Left lung (tissue), 10 donors: ENCODE measurements around the gene MYT1. TPM values are rescaled to one million over a fixed set of nuclear protein-coding genes. Genes with fewer than 3 reads are reported as not detected.

Source experiments
- ATAC-seq: fragments of 200-7000 bp; cut with Tn5 transposase; one replicate; pipeline ENCODE4 v1.9.1; 2020; ENCODE audit warnings: moderate library complexity
- DNase-seq, 4 donors: peaks; one replicate each; pipeline ENCODE4 v3.0.0-alpha.2; 2013 to 2020
- H3K27ac ChIP-seq, 2 donors: fragments of 200-600 bp; sonication (generic) in 1 of 2; one replicate each; pipeline versions ENCODE4 v1.5.0 to v1.8.0; 2020 to 2021
- H3K27me3 ChIP-seq, 2 donors: fragments of 200-600 bp; sonication (generic) in 1 of 2; one replicate each; pipeline versions ENCODE4 v1.5.0 to v1.8.0; 2020 to 2021
- H3K36me3 ChIP-seq, 2 donors: fragments of 200-600 bp; sonication (generic) in 1 of 2; one replicate each; pipeline versions ENCODE4 v1.5.0 to v1.8.0; 2020 to 2021
- H3K4me1 ChIP-seq, 2 donors: fragments of 200-600 bp; one replicate each; pipeline ENCODE4 v1.8.0; 2021
- H3K4me3 ChIP-seq, 2 donors: fragments of 200-600 bp; sonication (generic) in 1 of 2; one replicate each; pipeline versions ENCODE4 v1.5.0 to v1.8.0; 2020 to 2021; ENCODE audit warnings: mild to moderate bottlenecking in 1 of 2
- H3K9me3 ChIP-seq, 2 donors: fragments of 200-600 bp; sonication (generic) in 1 of 2; one replicate each; pipeline versions ENCODE4 v1.5.0 to v1.8.0; 2020 to 2021
- CTCF ChIP-seq, 2 donors: fragments of 200-600 bp; sonication (generic) in 1 of 2; IDR thresholded peaks; one replicate each; pipeline versions ENCODE4 v1.5.0 to v1.8.0; 2021; ENCODE audit warnings: antibody characterized with exemption in 2 of 2
- intact Hi-C, 2 donors: fragments of 100-400 bp; cut with DNase I; formaldehyde crosslinking; loops; one replicate each; pipeline versions ENCODE4 v1.11.2 to v1.14.2; 2022
- polyA plus RNA-seq, 6 donors: library from polyadenylated mRNA; unstranded; fragments of 120-200 nt; gene quantifications; one replicate each; pipeline ENCODE4 v1.2.1, GENCODE V29; 2013; ENCODE audit not compliant: insufficient read length in 6 of 6
- total RNA-seq, 2 donors: library from RNA; stranded (reverse); fragmentation: NEBNext Ultra II Directional; extraction: Animal tissue kit (Norgen Biotek cat#: 25700); gene quantifications; one replicate each; pipeline ENCODE4 v1.2.1, GENCODE V29; 2021
- donor health status: DM: no; HTN: yes; CAD: no.
- donor health status: DM: no; HTN: no; CAD: no.

Gene MYT1
- total and polyA plus RNA-seq, 8 donors: 0.26 to 0.42 (median 0.32) TPM; not detected in 2

GRCh38 chr20:64271636-64272035 is 107.4 kb downstream of the MYT1 start:
- ATAC-seq (no peak), DNase-seq (no peak)
- intact Hi-C loops: no loop called here
- Histone ChIP-seq H3K36me3 (peaks cover 0 to 18% of the 10 kb centered on the region in 2 donors), H3K9me3 (no peaks in the 10 kb centered on the region), H3K27ac (no peak overlapping the region), H3K4me3 (no peak overlapping the region), H3K4me1 (no peaks in the 10 kb centered on the region), H3K27me3 (no peaks in the 10 kb centered on the region)
- no peak for TF ChIP-seq CTCF (IDR thresholded peaks at IDR 0.05)

DNA sequence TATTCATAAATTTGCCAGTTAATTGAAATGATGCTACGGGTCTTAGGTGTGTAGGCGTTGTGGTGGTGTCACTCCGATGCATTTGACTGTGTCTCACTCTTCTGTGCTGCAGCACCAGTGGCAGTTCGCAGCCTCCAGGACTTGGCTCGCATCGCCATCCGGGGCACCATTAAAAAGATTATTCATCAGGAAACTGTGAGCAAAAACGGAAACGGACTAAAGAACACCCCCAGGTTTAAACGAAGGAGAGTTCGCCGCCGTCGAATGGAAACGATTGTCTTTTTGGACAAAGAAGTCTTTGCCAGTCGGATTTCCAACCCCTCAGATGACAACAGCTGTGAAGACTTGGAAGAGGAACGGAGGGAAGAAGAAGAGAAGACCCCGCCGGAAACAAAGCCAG is 108.9 kb downstream of the MYT1 start:
- H3K27me3 ChIP-seq: no peaks in the 10 kb centered on the region
- H3K4me3 ChIP-seq: no peak overlapping the region
- peaks cover 0 to 15% of the 10 kb centered on the region in 2 donors for H3K36me3 ChIP-seq
- intact Hi-C loops: no loop called here
- no peak overlapping the region for H3K27ac ChIP-seq
- no peak for TF ChIP-seq CTCF (IDR thresholded peaks at IDR 0.05)
- H3K4me1 ChIP-seq: no peaks in the 10 kb centered on the region
- ATAC-seq (no peak), DNase-seq (peak in 1 of 4 donors; percentile 54)
- no peaks in the 10 kb centered on the region for H3K9me3 ChIP-seq

DNA sequence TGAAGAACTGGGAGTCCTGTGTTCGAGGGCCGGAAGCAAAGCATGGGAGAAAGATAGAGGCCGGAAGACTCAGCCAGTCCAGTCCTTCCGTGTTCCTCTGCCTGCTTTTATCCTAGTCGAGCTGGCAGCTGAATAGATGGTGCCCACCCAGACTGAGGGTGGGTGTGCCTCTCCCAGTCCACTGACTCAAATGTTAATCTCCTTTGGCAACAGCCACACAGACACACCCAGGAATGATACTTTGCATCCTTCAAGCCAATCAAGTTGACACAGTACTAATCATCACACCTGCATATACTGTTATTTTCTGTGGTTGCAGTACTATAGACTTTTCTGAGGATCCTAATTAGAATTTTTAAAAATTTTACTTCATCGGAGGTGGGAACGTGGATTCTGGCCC is 112.6 kb downstream of the MYT1 start:
- Histone ChIP-seq H3K4me3 (no peak overlapping the region), H3K9me3 (no peaks in the 10 kb centered on the region), H3K27me3 (no peaks in the 10 kb centered on the region), H3K4me1 (no peaks in the 10 kb centered on the region), H3K36me3 (peaks cover 0 to 13% of the 10 kb centered on the region in 2 donors), H3K27ac (no peak overlapping the region)
- DNase-seq: no peak
- ATAC-seq: no peak
- intact Hi-C loops: no loop called here
- TF ChIP-seq CTCF (IDR thresholded peaks at IDR 0.05): no peak

GRCh38 chr20:64277571-64278316 is 113.5 kb downstream of the MYT1 start:
- no peak for TF ChIP-seq CTCF (IDR thresholded peaks at IDR 0.05)
- H3K36me3 ChIP-seq: peaks cover 0 to 11% of the 10 kb centered on the region in 2 donors
- H3K27me3 ChIP-seq: no peaks in the 10 kb centered on the region
- no peak overlapping the region for H3K27ac ChIP-seq
- DNase-seq: no peak
- no peaks in the 10 kb centered on the region for H3K4me1 ChIP-seq
- H3K9me3 ChIP-seq: no peaks in the 10 kb centered on the region
- H3K4me3 ChIP-seq: no peak overlapping the region
- intact Hi-C loops: no loop called here
- ATAC-seq: no peak

- peak in 1 of 4 donors; percentile 53 for DNase-seq
- no peak for ATAC-seq
- Histone ChIP-seq H3K4me3 (no peak overlapping the region), H3K9me3 (no peaks in the 10 kb centered on the region), H3K27ac (no peak overlapping the region), H3K4me1 (no peaks in the 10 kb centered on the region), H3K36me3 (peaks cover 0 to 6% of the 10 kb centered on the region in 2 donors), H3K27me3 (no peaks in the 10 kb centered on the region)
- intact Hi-C loops: no loop called here
- TF ChIP-seq CTCF (IDR thresholded peaks at IDR 0.05): no peak
These were observed 114.0 kb downstream of the MYT1 start for GRCh38 chr20:64278317-64278681.
